GM13976 (cell line): ENCODE results near the gene VDAC1.
"Not testable (repeated sequence)": the region's sequence is repeated elsewhere in the genome, so short reads cannot be mapped to it uniquely, and the experiment has no call there.

Experiments
- DNase-seq: peaks from one replicate; pipeline ENCODE4 v3.0.0; 2012; ENCODE audit warnings: low spot score
- in situ Hi-C: fragments of 300-500 bp; cut with MboI; formaldehyde crosslinking; loops from one replicate; pipeline ENCODE4 v1.12.0; 2022; ENCODE audit warnings: low sequenced_read_pairs, mixed read lengths, inconsistent platforms; ENCODE audit not compliant: unreplicated experiment
- TF ChIP-seq, protein P1 (sequence below): IDR thresholded peaks from 2 replicates; pipeline ENCODE4 v1.5.1; 2012; ENCODE audit warnings: borderline replicate concordance, mild to moderate bottlenecking; ENCODE audit not compliant: insufficient read depth; ENCODE audit errors: extremely low read depth, missing control alignments, control extremely low read depth

Gene VDAC1

DNA sequence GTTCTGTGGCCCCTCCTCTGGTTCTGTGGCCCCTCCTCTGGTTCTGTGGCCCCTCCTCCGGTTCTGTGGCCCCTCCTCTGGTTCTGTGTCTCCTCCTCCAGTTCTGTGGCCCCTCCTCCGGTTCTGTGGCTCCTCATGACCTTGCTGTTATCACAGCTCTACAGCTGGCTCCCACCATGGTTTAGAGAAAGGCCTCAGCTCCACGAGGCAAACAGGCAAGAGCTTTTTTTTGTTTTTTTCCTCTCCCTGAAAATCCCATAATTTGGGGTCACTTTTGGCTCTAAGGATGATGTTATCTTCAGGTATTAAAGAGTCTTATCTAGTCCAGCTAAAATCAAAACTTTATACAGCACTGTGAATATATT lies 68.1 kb downstream of the VDAC1 start:
- TF ChIP-seq, protein P1, sequence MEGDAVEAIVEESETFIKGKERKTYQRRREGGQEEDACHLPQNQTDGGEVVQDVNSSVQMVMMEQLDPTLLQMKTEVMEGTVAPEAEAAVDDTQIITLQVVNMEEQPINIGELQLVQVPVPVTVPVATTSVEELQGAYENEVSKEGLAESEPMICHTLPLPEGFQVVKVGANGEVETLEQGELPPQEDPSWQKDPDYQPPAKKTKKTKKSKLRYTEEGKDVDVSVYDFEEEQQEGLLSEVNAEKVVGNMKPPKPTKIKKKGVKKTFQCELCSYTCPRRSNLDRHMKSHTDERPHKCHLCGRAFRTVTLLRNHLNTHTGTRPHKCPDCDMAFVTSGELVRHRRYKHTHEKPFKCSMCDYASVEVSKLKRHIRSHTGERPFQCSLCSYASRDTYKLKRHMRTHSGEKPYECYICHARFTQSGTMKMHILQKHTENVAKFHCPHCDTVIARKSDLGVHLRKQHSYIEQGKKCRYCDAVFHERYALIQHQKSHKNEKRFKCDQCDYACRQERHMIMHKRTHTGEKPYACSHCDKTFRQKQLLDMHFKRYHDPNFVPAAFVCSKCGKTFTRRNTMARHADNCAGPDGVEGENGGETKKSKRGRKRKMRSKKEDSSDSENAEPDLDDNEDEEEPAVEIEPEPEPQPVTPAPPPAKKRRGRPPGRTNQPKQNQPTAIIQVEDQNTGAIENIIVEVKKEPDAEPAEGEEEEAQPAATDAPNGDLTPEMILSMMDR: no peak

DNA sequence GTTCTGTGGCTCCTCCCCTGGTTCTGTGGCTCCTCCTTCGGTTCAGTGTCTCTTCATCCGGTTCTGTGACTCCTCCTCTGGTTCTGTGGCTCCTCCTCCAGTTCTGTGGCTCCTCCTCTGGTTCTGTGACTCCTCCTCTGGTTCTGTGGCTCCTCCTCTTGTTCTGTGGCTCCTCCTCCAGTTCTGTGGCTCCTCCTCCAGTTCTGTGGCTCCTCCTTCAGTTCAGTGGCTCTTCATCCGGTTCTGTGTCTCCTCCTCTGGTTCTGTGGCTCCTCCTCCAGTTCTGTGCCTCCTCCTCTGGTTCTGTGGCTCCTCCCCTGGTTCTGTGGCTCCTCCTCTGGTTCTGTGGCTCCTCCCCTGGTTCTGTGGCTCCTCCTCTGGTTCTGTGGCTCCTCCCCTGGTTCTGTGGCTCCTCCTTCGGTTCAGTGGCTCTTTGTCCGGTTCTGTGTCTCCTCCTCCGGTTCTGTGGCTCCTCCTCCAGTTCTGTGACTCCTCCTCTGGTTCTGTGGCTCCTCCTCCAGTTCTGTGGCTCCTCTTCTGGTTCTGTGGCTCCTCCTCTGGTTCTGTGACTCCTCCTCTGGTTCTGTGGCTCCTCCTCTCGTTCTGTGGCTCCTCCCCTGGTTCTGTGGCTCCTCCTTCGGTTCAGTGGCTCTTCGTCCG lies 68.7 kb downstream of the VDAC1 start:
- in situ Hi-C loops, DNase-seq: not testable (repeated sequence)

More for the DNA sequence above, 68.1 kb downstream of the VDAC1 start:
- in situ Hi-C loops: no loop called here
- DNase-seq: no peak

DNA sequence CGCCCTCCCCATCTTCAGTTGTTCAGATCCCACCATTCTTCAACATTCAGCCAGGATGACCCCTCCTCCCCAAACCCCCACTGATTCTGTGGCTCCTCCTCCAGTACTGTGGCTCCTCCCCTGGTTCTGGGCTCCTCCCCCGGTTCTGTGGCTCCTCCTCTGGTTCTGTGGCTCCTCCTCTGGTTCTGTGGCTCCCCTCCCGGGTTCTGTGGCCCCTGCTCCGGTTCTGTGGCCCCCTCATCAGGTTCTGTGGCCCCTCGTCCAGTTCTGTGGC lies 69.2 kb downstream of the VDAC1 start:
- in situ Hi-C loops: no loop called here
- DNase-seq: no peak
- TF ChIP-seq, protein P1: no peak

DNA sequence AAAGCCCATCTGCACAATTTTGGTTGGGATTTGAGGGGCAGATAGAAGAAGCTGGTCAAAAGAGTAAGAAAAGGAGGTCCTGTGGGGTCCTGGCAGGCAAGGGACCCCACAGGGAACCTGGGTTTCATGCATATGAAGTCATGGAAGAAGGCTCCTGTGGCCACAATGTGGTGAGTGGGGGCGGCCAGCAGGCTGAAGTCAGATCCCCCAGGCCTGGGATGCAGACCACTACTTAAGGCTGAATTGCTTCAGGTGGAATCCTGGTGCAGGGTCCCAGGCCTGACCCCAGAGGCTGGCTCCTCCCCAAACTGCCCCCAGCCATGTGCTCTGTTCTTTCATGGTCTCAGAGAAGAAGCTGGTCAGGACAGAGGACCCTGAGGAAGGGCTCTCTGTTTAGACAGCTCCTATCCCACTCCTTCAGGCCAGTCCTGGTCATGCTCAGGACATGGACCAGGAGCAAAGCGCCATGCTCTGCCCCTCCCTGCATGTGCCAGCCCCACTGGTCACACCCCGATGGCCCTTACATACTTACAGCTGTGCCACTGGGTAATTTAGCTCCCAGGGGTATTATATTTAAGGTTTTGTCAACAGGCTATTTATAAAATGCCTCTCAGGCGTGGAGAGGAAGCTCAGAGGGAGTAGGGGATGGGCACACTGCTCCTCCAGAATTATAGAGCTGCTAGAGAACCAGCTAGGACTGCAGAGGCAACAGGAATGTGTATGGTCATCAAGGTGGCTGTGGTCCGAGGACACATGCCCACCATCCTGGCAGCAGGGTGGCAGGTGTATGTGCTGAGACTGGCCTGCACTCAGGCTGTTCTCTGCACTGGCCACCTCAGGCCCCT lies 69.7 kb downstream of the VDAC1 start:
- no peak for DNase-seq
- TF ChIP-seq, protein P1: no peak
- in situ Hi-C loops: no loop called here

DNA sequence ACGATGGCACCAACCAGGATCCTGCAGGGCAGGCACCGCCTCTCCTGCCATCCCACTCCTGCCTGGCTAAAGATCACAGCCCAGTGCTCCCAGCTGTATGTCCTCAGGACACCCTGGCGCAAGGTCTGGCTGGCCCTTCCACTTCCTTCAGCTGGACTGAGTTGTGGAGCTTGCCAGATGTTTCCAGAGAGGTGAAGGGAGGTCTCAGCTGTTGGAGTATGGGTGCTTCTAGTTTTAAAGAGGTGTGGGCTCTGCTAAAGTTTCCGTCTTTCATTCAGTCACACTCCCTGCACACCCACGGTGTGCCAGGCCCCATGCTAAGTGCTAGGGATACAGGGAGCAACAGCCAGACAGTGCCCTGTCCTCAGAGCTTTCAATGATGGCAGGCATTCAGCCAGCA lies 70.5 kb downstream of the VDAC1 start:
- DNase-seq: no peak
- in situ Hi-C loops: no loop called here
- TF ChIP-seq, protein P1: no peak

DNA sequence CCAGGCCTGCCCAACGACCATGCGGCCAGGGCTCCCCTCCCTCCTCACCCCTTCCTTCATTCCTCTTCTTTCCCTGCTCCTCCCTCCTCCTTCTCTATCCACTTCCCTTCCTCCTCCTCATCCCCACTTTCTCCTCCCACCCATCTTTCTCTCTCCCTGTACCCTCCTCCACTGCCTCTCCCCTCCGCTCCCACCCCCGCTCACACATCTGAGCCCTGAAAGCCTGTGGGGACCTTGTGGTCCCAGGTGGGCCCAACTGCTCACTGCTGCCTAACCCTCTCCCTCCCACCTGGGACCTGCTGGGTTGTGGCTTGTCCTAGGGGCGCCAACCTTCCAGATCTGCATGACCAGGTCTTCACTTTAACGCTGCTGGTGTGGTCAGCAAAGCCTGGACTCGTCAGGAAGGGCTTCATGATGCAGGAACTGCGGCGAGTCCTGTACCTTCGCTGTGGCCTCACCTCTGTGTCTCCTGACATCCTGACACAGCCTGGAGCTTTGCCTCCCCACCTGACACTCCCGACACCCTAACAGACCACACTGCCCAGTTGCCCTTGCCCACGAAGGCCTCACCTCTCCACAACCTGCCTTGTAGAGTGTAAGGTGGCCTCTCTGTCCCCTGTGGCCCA lies 71.0 kb downstream of the VDAC1 start:
- no peak for DNase-seq
- TF ChIP-seq, protein P1: no peak
- in situ Hi-C loops: no loop called here

DNA sequence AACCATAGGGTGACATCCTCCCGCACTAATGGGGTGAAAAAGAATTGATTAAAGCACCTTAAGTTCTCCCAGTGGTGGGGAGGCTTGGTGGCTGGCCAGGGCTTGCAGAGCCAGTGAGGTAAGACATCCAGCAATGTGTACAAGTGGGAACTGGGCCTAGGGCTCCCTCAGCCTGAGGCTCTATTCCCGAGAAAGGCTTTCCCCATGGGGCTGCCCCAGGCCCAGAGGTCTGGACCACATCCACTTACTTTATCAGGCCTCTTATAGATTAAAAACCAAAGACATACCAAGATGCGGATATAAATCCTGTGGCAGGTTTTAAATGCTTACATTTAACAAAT lies 71.6 kb downstream of the VDAC1 start:
- no peak for DNase-seq
- TF ChIP-seq, protein P1: no peak
- in situ Hi-C loops: no loop called here
